LNCAP (cell line): Measurements from ENCODE around the gene ZNF586.

Experiments
- CTCF ChIP-seq: fragments of 450-650 bp; IDR thresholded peaks from 2 replicates; pipeline ENCODE4 v1.5.1; 2017; ENCODE audit warnings: mild to moderate bottlenecking

The ZNF586 gene

GRCh38 chr19:57803594-57804325, 34.3 kb downstream of the ZNF586 start:
- TF ChIP-seq CTCF: no peak

GRCh38 chr19:57807541-57807940, 38.1 kb downstream of the ZNF586 start:
- no peak for TF ChIP-seq CTCF

- TF ChIP-seq CTCF: no peak
Observed at GRCh38 chr19:57812226-57812625, 42.8 kb downstream of the ZNF586 start.

GRCh38 chr19:57813919-57814504, 44.5 kb downstream of the ZNF586 start:
- no peak for TF ChIP-seq CTCF

- TF ChIP-seq CTCF: no peak
Observed at GRCh38 chr19:57814505-57815246, 45.2 kb downstream of the ZNF586 start, which contains the start of gene ZNF552. ZNF552 (minus strand) TSS chr19:57814913; CDS start chr19:57814743, 170 bp downstream.

- no peak for TF ChIP-seq CTCF
Observed at GRCh38 chr19:57815247-57816075, 46.0 kb downstream of the ZNF586 start.

GRCh38 chr19:57816652-57817051, 47.2 kb downstream of the ZNF586 start:
- TF ChIP-seq CTCF: no peak
